Fibroblast of lung (primary cell): ENCODE measurements around the gene EEF1AKMT3.

Experiments used
- CTCF ChIP-seq, 2 donors: IDR thresholded peaks in 1 of 2; conservative IDR thresholded peaks in 1 of 2; 1 replicate in 1 of 2; 2 replicates in 1 of 2; pipeline ENCODE4 v1.5.1; 2011 to 2012; ENCODE audit warnings: low read length in 2 of 2, control low read depth in 1 of 2, inconsistent platforms in 1 of 2, low read depth in 1 of 2, mild to moderate bottlenecking in 1 of 2
- EZH2 ChIP-seq: IDR thresholded peaks from 2 replicates; pipeline ENCODE4 v1.5.1; 2012; ENCODE audit warnings: low read length, control low read depth, mild to moderate bottlenecking; ENCODE audit errors: missing control alignments

- TF ChIP-seq CTCF (conservative IDR thresholded peaks at IDR 0.05 in 1 of 2, IDR thresholded peaks at IDR 0.05 in 1 of 2; ENCODE audit: low read depth in 1 of 2, low read length in 2 of 2): no peak
- no peak for TF ChIP-seq EZH2
Measured at GRCh38 chr12:57753756-57754337, 18.6 kb upstream of the EEF1AKMT3 start.
